T1000 (cell line): ENCODE data around the gene SLC22A17.

Source experiments
- DNase-seq: peaks from one replicate; lab custom pipeline; 2025; ENCODE audit warnings: mixed read lengths; lab: John Stamatoyannopoulos, UW

Gene SLC22A17

GRCh38 chr14:23381871-23382270, 29.2 kb upstream of the SLC22A17 start:
- no peak for DNase-seq

- no peak for DNase-seq
Measured at GRCh38 chr14:23380976-23381375, 28.3 kb upstream of the SLC22A17 start.

GRCh38 chr14:23380197-23380914, 27.7 kb upstream of the SLC22A17 start:
- DNase-seq: no peak

GRCh38 chr14:23379366-23380196, 26.9 kb upstream of the SLC22A17 start:
- DNase-seq: peak; percentile 22

GRCh38 chr14:23378612-23379220, 26.0 kb upstream of the SLC22A17 start:
- no peak for DNase-seq

GRCh38 chr14:23377573-23378563, 25.2 kb upstream of the SLC22A17 start:
- DNase-seq: no peak

GRCh38 chr14:23377198-23377550, 24.5 kb upstream of the SLC22A17 start:
- no peak for DNase-seq

- DNase-seq: no peak
Measured at GRCh38 chr14:23376482-23377197, 24.0 kb upstream of the SLC22A17 start, which contains the start of gene CMTM5. Gene CMTM5, plus strand, starts transcription at chr14:23377046. Its CDS starts 206 bp downstream, at chr14:23377252.

- DNase-seq: no peak
Measured at GRCh38 chr14:23375527-23376251, 23.0 kb upstream of the SLC22A17 start.

- DNase-seq: no peak
Measured at GRCh38 chr14:23373041-23373440, 20.4 kb upstream of the SLC22A17 start.

GRCh38 chr14:23372509-23372908, 19.8 kb upstream of the SLC22A17 start, which contains the start of gene IL25:
Gene IL25, plus strand, starts transcription at chr14:23372809.
- DNase-seq: no peak

- no peak for DNase-seq
Measured at GRCh38 chr14:23371865-23372264, 19.2 kb upstream of the SLC22A17 start.

- no peak for DNase-seq
Measured at GRCh38 chr14:23370221-23370620, 17.5 kb upstream of the SLC22A17 start.

- DNase-seq: peak; percentile 34
Measured at GRCh38 chr14:23366426-23366921, 13.8 kb upstream of the SLC22A17 start.

GRCh38 chr14:23365732-23366425, 13.2 kb upstream of the SLC22A17 start:
- DNase-seq: peak; percentile 34

GRCh38 chr14:23365036-23365731, 12.5 kb upstream of the SLC22A17 start, which contains the start of gene EFS:
Gene EFS, minus strand, starts transcription at chr14:23365172. Its CDS starts 147 bp downstream, at chr14:23365025.
- DNase-seq: no peak

- peak; percentile 8 for DNase-seq
Measured at GRCh38 chr14:23364164-23365035, 11.7 kb upstream of the SLC22A17 start.

- DNase-seq: no peak
Measured at GRCh38 chr14:23362200-23362599, 9.5 kb upstream of the SLC22A17 start.
